SK-N-SH (cell line): Measurements from ENCODE around the gene SORBS1. TPM values are rescaled to one million over a fixed set of nuclear protein-coding genes. Genes with fewer than 3 reads are reported as not detected.

Experiments used
- CTCF ChIA-PET: fragments of 300-600, 350-600 bp; formaldehyde crosslinking; extraction: SDS; loops from one replicate; lab custom pipeline; 2021; lab: Yijun Ruan, JAX
- POLR2A ChIA-PET: fragments of 350-600 bp; sonication (Branson Sonifier 250); formaldehyde crosslinking; extraction: SDS; loops from one replicate; lab custom pipeline; 2020; ENCODE audit warnings: antibody characterized with exemption, inconsistent platforms; lab: Yijun Ruan, JAX
- DNase-seq: peaks from one replicate; pipeline ENCODE4 v3.0.0; 2012
- H2AFZ ChIP-seq: fragments of 200-600 bp; sonication (generic); 2 replicates; pipeline ENCODE4 v1.8.1; 2016; ENCODE audit warnings: antibody characterized with exemption, mild to moderate bottlenecking, low read depth
- H3F3A ChIP-seq: fragments of 200-600 bp; sonication (generic); replicated peaks from 2 replicates; pipeline ENCODE3; 2016; ENCODE audit warnings: antibody characterized with exemption, mild to moderate bottlenecking; ENCODE audit not compliant: insufficient read depth
- H3K27ac ChIP-seq, 2 experiments: fragments of 200-500 bp in 1 of 2; fragments of 200-600 bp in 1 of 2; sonication (Bioruptor generic) in 1 of 2; sonication (generic), shearing (Covaris generic) in 1 of 2; 2 replicates each; pipeline versions ENCODE4 v1.5.1 to v1.6.1; 2014 to 2016; ENCODE audit warnings: low read depth in 2 of 2, inconsistent platforms in 1 of 2, low read length in 1 of 2, mild to moderate bottlenecking in 1 of 2, mixed read lengths in 1 of 2
- H3K27me3 ChIP-seq: fragments of 200-600 bp; sonication (generic), shearing (Covaris generic); 2 replicates; pipeline ENCODE4 v1.6.1; 2016; ENCODE audit warnings: mixed run types; ENCODE audit not compliant: insufficient read depth
- H3K36me3 ChIP-seq, 2 experiments: fragments of 200-500 bp in 1 of 2; fragments of 200-600 bp in 1 of 2; sonication (Bioruptor generic) in 1 of 2; sonication (generic) in 1 of 2; replicated peaks in 1 of 2; 2 replicates each; pipeline versions ENCODE3 to v1.5.1; 2014 to 2016; ENCODE audit warnings: low read length in 1 of 2, mild to moderate bottlenecking in 1 of 2; ENCODE audit not compliant: insufficient read depth in 2 of 2, control insufficient read depth in 1 of 2
- H3K4me1 ChIP-seq, 2 experiments: fragments of 200-500 bp in 1 of 2; fragments of 200-600 bp in 1 of 2; sonication (Bioruptor generic) in 1 of 2; sonication (generic), shearing (Covaris generic) in 1 of 2; 2 replicates each; pipeline versions ENCODE4 v1.5.1 to v1.6.1; 2014 to 2016; ENCODE audit warnings: low read depth in 1 of 2, low read length in 1 of 2, mixed run types in 1 of 2; ENCODE audit not compliant: insufficient read depth in 2 of 2, control insufficient read depth in 1 of 2
- H3K4me2 ChIP-seq: fragments of 200-600 bp; sonication (generic), shearing (Covaris generic); 2 replicates; pipeline ENCODE4 v1.6.1; 2017; ENCODE audit warnings: mixed run types
- H3K4me3 ChIP-seq, 2 experiments: fragments of 200-500 bp in 1 of 2; fragments of 200-600 bp in 1 of 2; sonication (Bioruptor generic) in 1 of 2; sonication (generic), shearing (Covaris generic) in 1 of 2; 2 replicates each; pipeline versions ENCODE4 v1.5.1 to v1.8.1; 2014 to 2016; ENCODE audit warnings: low read depth in 2 of 2, inconsistent platforms in 1 of 2, low read length in 1 of 2, mild to moderate bottlenecking in 1 of 2, mixed read lengths in 1 of 2, moderate library complexity in 1 of 2
- H3K79me2 ChIP-seq: fragments of 200-600 bp; sonication (generic); 2 replicates; pipeline ENCODE4 v1.8.1; 2017; ENCODE audit warnings: mild to moderate bottlenecking; ENCODE audit not compliant: insufficient read depth
- H3K9ac ChIP-seq: fragments of 200-600 bp; sonication (generic); 2 replicates; pipeline ENCODE4 v1.6.1; 2017; ENCODE audit warnings: mixed run types
- H3K9me2 ChIP-seq: fragments of 200-600 bp; sonication (generic); 2 replicates; pipeline ENCODE4 v1.6.1; 2017; ENCODE audit warnings: mixed run types
- H3K9me3 ChIP-seq: fragments of 200-600 bp; sonication (generic); 2 replicates; pipeline ENCODE4 v1.6.1; 2017; ENCODE audit warnings: mixed run types, mild to moderate bottlenecking, moderate library complexity
- H4K20me1 ChIP-seq: fragments of 200-600 bp; sonication (generic); 2 replicates; pipeline ENCODE4 v1.6.1; 2017; ENCODE audit warnings: mild to moderate bottlenecking, mixed run types; ENCODE audit not compliant: insufficient read depth
- CHD2 ChIP-seq: fragments of 150-350 bp; IDR thresholded peaks from 2 replicates; pipeline ENCODE4 v1.6.1; 2018; ENCODE audit warnings: low read length; ENCODE audit not compliant: partially characterized antibody
- FOXM1 ChIP-seq: IDR thresholded peaks from 2 replicates; pipeline ENCODE4 v1.4.0; 2012; ENCODE audit warnings: low read depth, mild to moderate bottlenecking
- MEF2A ChIP-seq: IDR thresholded peaks from 2 replicates; pipeline ENCODE4 v1.4.0; 2012; ENCODE audit warnings: low read depth, borderline replicate concordance
- NRF1 ChIP-seq: IDR thresholded peaks from 2 replicates; pipeline ENCODE4 v1.6.1; 2012; ENCODE audit warnings: low read depth, mild to moderate bottlenecking, low read length
- RCOR1 ChIP-seq: fragments of 150-350 bp; IDR thresholded peaks from 2 replicates; pipeline ENCODE4 v1.6.1; 2017; ENCODE audit warnings: antibody characterized with exemption, low read length
- RFX5 ChIP-seq: IDR thresholded peaks from 2 replicates; pipeline ENCODE4 v1.6.1; 2012; ENCODE audit warnings: mild to moderate bottlenecking, improper control_type of control experiment, low read length
- SIN3A ChIP-seq: IDR thresholded peaks from 2 replicates; pipeline ENCODE4 v1.6.1; 2012; ENCODE audit warnings: low read depth, mild to moderate bottlenecking, low read length, moderate library complexity, borderline replicate concordance
- TAF1 ChIP-seq: IDR thresholded peaks from 2 replicates; pipeline ENCODE4 v1.6.1; 2012; ENCODE audit warnings: low read depth, mild to moderate bottlenecking, low read length, moderate library complexity, borderline replicate concordance
- TCF12 ChIP-seq: IDR thresholded peaks from 2 replicates; pipeline ENCODE4 v1.4.0; 2012
- TEAD4 ChIP-seq: IDR thresholded peaks from 2 replicates; pipeline ENCODE4 v1.4.0; 2012; ENCODE audit warnings: mild to moderate bottlenecking, borderline replicate concordance; ENCODE audit not compliant: insufficient read depth
- WGBS: methylation state at CpG from one replicate; pipeline ENCODE4 v1.1.6; 2017; ENCODE audit warnings: low lambda C conversion rate; 5-methylcytosine and 5-hydroxymethylcytosine counted together
- polyA plus RNA-seq, 3 experiments: library from polyadenylated mRNA; depleted of rRNA; stranded (reverse); fragments of >200 nt; gene quantifications; 2 replicates each; pipeline ENCODE4 v1.2.3, GENCODE V29; 2012
- TF ChIP-seq, protein P1 (sequence below): IDR thresholded peaks from 2 replicates; pipeline ENCODE4 v1.6.1; 2012; ENCODE audit warnings: mild to moderate bottlenecking, low read depth, low read length, moderate library complexity
- TF ChIP-seq, protein P2 (sequence below): IDR thresholded peaks from 2 replicates; pipeline ENCODE4 v1.4.0; 2012; ENCODE audit warnings: low read depth
- TF ChIP-seq, protein P3 (sequence below): fragments of 150-350 bp; IDR thresholded peaks from 2 replicates; pipeline ENCODE4 v1.6.1; 2016; ENCODE audit warnings: mild to moderate bottlenecking, low read depth, low read length

Gene SORBS1
- polyA plus RNA-seq, 1 of the 3 experiments (the other 2 are of a cell fraction): 0.36 TPM

DNA sequence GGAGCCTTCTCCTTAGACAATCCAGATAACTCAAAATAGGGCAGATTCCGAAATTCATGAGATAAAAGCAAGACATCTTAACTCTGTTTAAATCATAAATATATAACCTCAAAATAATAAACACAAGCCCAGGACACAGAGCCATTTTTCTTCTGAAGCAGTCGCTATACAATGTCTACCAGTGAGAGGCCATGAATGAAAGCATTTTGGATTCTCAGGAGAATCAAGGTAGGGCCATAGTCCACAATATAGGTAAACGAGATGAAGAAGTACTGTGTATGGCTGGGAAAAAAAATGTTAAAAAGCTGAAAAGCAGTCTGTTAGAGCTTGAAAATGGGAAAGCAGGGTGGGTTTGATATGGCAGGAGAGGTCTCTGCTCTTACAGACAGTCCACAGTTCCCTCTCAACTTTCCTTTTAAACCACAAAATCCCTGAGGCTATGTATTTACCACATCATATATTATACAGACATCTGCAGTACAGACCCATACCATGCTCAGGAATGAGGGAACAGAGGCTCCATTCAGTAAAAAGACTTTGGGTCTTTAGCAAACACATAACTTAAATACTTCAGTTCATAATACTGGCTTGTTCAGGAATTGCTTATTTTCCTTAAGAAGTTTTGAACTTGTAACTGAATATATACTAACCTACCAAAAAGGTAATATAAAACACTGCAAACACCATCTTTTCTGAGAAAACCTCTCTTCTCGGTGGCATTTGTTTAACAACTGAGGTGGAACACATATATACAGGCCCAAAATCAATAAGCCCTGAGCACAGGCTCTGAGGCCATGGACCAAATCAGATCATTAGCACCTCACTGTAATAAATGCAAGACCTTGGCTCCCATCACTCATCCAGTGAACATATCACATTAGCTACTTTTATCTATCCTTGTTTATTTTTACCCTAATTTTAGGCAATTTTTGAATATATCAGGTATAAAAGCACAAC is 109.3 kb downstream of the SORBS1 start:
- no peak overlapping the region for H3K4me2 ChIP-seq
- ChIA-PET CTCF (interaction anchor here (1.1 to 13.9 kb wide), 3 partner anchors 23 to 78 kb away, joined by 3 to 136 read pairs (median 4); no protein-coding TSS in a partner anchor), POLR2A (no interaction called here)
- 62% methylated on average over 4 of the region's 4 CpGs for WGBS
- no peak overlapping the region for H3K27ac ChIP-seq
- H4K20me1 ChIP-seq: no peaks in the 10 kb centered on the region
- TF ChIP-seq SIN3A: no peak
- TF ChIP-seq, all 33 proteins: peak for 0
- no peaks in the 10 kb centered on the region for H3K4me1 ChIP-seq
- no peaks in the 10 kb centered on the region for H3K36me3 ChIP-seq
- no peaks in the 10 kb centered on the region for H3F3A ChIP-seq
- H2AFZ ChIP-seq: no peak overlapping the region
- H3K4me3 ChIP-seq: no peak overlapping the region
- H3K9me3 ChIP-seq: no peaks in the 10 kb centered on the region
- no peaks in the 10 kb centered on the region for H3K27me3 ChIP-seq
- H3K9me2 ChIP-seq: no peaks in the 10 kb centered on the region
- no peaks in the 10 kb centered on the region for H3K79me2 ChIP-seq
- H3K9ac ChIP-seq: no peak overlapping the region
- no peak for DNase-seq

DNA sequence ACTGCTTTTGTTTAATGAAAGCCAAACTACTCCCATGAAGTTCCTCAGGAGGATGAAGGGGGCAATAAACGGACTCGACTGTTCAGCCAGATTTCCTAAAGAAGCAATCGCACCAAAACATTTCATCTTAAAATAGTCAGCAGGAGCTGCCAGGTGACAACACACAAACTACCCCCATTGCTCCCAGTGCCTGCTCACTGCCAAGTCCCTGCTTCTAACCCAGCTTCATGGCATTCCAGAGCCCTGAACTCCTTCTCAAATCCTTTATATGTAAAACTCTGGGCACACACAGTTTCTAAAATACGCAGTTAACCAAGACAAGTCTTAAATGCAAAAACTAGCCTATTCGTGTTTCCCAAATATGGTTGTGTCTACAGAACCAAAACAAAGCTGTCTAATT is 110.0 kb downstream of the SORBS1 start:
- CTCF ChIA-PET: interaction anchor here (1.1 to 13.9 kb wide), 2 partner anchors 23 to 77 kb away, joined by 4 to 136 read pairs; no protein-coding TSS in a partner anchor
- no peaks in the 10 kb centered on the region for H3K36me3 ChIP-seq
- no peak for DNase-seq
- TF ChIP-seq RCOR1 (no peak), MEF2A (no peak), FOXM1 (no peak), RFX5 (no peak), TCF12 (no peak), TEAD4 (no peak), CHD2 (no peak), NRF1 (no peak), TAF1 (no peak)
- TF ChIP-seq, protein P1, sequence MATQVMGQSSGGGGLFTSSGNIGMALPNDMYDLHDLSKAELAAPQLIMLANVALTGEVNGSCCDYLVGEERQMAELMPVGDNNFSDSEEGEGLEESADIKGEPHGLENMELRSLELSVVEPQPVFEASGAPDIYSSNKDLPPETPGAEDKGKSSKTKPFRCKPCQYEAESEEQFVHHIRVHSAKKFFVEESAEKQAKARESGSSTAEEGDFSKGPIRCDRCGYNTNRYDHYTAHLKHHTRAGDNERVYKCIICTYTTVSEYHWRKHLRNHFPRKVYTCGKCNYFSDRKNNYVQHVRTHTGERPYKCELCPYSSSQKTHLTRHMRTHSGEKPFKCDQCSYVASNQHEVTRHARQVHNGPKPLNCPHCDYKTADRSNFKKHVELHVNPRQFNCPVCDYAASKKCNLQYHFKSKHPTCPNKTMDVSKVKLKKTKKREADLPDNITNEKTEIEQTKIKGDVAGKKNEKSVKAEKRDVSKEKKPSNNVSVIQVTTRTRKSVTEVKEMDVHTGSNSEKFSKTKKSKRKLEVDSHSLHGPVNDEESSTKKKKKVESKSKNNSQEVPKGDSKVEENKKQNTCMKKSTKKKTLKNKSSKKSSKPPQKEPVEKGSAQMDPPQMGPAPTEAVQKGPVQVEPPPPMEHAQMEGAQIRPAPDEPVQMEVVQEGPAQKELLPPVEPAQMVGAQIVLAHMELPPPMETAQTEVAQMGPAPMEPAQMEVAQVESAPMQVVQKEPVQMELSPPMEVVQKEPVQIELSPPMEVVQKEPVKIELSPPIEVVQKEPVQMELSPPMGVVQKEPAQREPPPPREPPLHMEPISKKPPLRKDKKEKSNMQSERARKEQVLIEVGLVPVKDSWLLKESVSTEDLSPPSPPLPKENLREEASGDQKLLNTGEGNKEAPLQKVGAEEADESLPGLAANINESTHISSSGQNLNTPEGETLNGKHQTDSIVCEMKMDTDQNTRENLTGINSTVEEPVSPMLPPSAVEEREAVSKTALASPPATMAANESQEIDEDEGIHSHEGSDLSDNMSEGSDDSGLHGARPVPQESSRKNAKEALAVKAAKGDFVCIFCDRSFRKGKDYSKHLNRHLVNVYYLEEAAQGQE: no peak
- TF ChIP-seq, protein P2, sequence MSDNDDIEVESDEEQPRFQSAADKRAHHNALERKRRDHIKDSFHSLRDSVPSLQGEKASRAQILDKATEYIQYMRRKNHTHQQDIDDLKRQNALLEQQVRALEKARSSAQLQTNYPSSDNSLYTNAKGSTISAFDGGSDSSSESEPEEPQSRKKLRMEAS: no peak
- TF ChIP-seq, protein P3, sequence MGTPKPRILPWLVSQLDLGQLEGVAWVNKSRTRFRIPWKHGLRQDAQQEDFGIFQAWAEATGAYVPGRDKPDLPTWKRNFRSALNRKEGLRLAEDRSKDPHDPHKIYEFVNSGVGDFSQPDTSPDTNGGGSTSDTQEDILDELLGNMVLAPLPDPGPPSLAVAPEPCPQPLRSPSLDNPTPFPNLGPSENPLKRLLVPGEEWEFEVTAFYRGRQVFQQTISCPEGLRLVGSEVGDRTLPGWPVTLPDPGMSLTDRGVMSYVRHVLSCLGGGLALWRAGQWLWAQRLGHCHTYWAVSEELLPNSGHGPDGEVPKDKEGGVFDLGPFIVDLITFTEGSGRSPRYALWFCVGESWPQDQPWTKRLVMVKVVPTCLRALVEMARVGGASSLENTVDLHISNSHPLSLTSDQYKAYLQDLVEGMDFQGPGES: no peak
- no peaks in the 10 kb centered on the region for H3K27me3 ChIP-seq
- no peaks in the 10 kb centered on the region for H3F3A ChIP-seq
- H3K4me1 ChIP-seq: no peaks in the 10 kb centered on the region
- H3K9ac ChIP-seq: no peak overlapping the region
- no peak overlapping the region for H3K27ac ChIP-seq
- H3K9me2 ChIP-seq: no peaks in the 10 kb centered on the region
- no peaks in the 10 kb centered on the region for H3K79me2 ChIP-seq
- H3K4me3 ChIP-seq: no peak overlapping the region
- WGBS: 67% methylated on average over 5 of the region's 5 CpGs
- H3K9me3 ChIP-seq: no peaks in the 10 kb centered on the region
- no peak overlapping the region for H3K4me2 ChIP-seq
- no peak overlapping the region for H2AFZ ChIP-seq
- H4K20me1 ChIP-seq: no peaks in the 10 kb centered on the region
- POLR2A ChIA-PET: no interaction called here
